Nephron (organoid): ENCODE measurements around the gene ING5.

Experiments
- H3K27ac Mint-ChIP-seq, 3 experiments: 2 replicates each; pipeline ENCODE4 v1.8.0; 2020; ENCODE audit warnings: mixed read lengths in 3 of 3, mild to moderate bottlenecking in 2 of 3, moderate library complexity in 1 of 3
- H3K27me3 Mint-ChIP-seq: 2 replicates; pipeline ENCODE4 v1.8.0; 2021; ENCODE audit warnings: low read depth, mild to moderate bottlenecking, moderate library complexity, mixed read lengths
- H3K36me3 Mint-ChIP-seq: 2 replicates; pipeline ENCODE4 v1.8.0; 2020; ENCODE audit warnings: low read depth, mixed read lengths
- H3K4me1 Mint-ChIP-seq: 2 replicates; pipeline ENCODE4 v1.8.0; 2020; ENCODE audit warnings: mixed read lengths
- H3K4me3 Mint-ChIP-seq, 3 experiments: 2 replicates each; pipeline ENCODE4 v1.8.0; 2020; ENCODE audit warnings: mild to moderate bottlenecking in 3 of 3, mixed read lengths in 3 of 3, moderate library complexity in 2 of 3
- H3K9me3 Mint-ChIP-seq: 2 replicates; pipeline ENCODE4 v1.8.0; 2020; ENCODE audit warnings: mixed read lengths
- TF ChIP-seq, protein P1 (sequence below), 3 experiments: fragments of 200-600 bp; sonication (generic); IDR thresholded peaks; one replicate each; pipeline ENCODE4 v1.5.0; 2021; ENCODE audit warnings: antibody characterized with exemption in 3 of 3; ENCODE audit not compliant: unreplicated experiment in 3 of 3

ING5 gene

DNA sequence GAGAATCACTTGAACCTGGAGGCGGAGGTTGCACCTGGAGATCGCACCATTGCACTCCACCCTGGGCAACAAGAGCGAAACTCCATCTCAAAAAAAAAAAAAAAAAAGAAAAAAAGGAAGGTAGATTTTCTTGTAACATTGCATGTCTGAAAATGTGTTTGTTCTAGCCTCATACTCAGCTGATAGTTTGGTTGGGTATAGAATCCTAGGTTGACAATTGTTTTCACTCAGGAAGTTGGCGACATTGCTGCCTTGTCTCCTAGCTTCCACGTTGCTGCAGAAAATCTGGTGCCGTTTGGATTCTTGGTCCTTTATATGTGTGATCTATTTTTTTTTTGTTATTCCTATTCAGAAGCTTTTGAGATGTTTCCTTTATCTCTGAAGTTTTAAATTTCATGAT is 4.7 kb downstream of the ING5 start:
- Mint-ChIP-seq H3K9me3 (peaks cover 11% of the 10 kb centered on the region), H3K4me1 (peaks cover 6% of the 10 kb centered on the region), H3K36me3 (peaks cover 68% of the 10 kb centered on the region), H3K4me3 (no peak overlapping the region), H3K27ac (no peak overlapping the region), H3K27me3 (no peaks in the 10 kb centered on the region)
- TF ChIP-seq, protein P1, sequence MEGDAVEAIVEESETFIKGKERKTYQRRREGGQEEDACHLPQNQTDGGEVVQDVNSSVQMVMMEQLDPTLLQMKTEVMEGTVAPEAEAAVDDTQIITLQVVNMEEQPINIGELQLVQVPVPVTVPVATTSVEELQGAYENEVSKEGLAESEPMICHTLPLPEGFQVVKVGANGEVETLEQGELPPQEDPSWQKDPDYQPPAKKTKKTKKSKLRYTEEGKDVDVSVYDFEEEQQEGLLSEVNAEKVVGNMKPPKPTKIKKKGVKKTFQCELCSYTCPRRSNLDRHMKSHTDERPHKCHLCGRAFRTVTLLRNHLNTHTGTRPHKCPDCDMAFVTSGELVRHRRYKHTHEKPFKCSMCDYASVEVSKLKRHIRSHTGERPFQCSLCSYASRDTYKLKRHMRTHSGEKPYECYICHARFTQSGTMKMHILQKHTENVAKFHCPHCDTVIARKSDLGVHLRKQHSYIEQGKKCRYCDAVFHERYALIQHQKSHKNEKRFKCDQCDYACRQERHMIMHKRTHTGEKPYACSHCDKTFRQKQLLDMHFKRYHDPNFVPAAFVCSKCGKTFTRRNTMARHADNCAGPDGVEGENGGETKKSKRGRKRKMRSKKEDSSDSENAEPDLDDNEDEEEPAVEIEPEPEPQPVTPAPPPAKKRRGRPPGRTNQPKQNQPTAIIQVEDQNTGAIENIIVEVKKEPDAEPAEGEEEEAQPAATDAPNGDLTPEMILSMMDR (IDR thresholded peaks at IDR 0.05; ENCODE audit: unreplicated experiment in 3 of 3), result no peak

DNA sequence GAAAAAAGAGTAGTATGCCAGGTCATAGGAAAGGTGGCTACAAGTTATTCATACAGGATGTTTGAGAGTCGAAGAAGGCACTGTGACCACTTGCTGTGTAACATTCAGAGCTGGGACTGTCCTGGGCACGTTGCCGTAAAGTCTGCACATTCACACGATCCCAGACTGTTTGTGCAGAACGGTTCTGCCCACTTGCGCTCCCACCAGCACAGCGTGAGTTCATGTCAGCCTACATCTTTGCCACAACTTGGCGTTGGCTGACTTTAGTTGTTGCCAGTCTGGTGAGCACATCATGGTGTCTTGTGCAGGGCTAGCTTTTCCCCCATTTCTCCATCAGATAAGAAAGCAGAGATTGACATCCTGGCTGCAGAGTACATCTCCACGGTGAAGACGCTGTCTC is 7.0 kb downstream of the ING5 start:
- H3K27me3 Mint-ChIP-seq, result no peaks in the 10 kb centered on the region
- H3K27ac Mint-ChIP-seq, result no peak overlapping the region

DNA sequence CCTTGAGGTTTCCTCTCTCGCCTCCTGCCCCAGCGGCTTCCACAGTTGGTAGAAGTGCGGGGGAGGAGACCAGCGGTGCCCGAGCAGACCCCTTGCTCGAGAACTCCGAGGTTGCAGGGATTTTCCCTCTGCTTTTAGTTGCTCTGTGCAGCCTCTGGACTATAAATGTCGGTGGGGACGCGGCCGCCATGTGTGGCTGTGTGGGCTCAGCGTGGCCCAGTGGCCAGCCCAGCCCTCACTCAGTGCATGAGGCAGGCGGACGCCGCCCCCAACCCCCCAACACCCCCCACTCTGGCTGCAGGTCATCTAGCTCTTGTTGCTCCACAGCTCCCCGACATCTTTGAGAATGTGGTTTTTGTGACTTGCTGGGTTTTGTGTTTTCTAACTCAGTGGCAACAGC is 17.3 kb downstream of the ING5 start:
- H3K27ac Mint-ChIP-seq, result no peak overlapping the region
- H3K36me3 Mint-ChIP-seq, result peaks cover 90% of the 10 kb centered on the region
- no peak overlapping the region for H3K4me3 Mint-ChIP-seq
- H3K9me3 Mint-ChIP-seq, result peaks cover 33% of the 10 kb centered on the region
- TF ChIP-seq, protein P1 (IDR thresholded peaks at IDR 0.05; ENCODE audit: unreplicated experiment in 3 of 3), result no peak
- no peaks in the 10 kb centered on the region for H3K4me1 Mint-ChIP-seq
- no peaks in the 10 kb centered on the region for H3K27me3 Mint-ChIP-seq

More for the DNA sequence above, 7.0 kb downstream of the ING5 start:
- TF ChIP-seq, protein P1 (IDR thresholded peaks at IDR 0.05; ENCODE audit: unreplicated experiment in 3 of 3), result no peak
- Mint-ChIP-seq H3K36me3 (peaks cover 80% of the 10 kb centered on the region), H3K4me3 (no peak overlapping the region), H3K4me1 (no peaks in the 10 kb centered on the region), H3K9me3 (peaks cover 12% of the 10 kb centered on the region)

DNA sequence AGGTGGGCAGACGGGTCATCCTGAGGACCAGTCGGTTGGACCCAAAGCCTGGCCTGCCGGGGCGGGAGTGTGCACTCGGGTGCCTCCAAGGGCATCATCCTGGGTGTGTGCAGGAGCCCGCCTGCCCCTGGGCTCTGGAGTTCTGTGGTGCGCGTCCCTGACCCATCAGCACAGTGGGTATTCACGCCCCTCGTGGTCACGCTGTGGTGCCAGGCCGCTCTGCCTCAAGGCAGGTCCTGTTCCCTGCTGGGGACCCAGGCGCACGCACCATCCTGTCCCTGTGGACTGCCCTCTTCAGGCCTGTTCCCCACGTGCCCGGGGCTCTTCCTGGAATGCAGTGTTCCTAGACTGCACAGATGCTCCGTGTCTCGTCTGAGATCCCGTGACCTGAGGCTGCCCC is 18.3 kb downstream of the ING5 start:
- Mint-ChIP-seq H3K36me3 (peaks cover 90% of the 10 kb centered on the region), H3K9me3 (peaks cover 28% of the 10 kb centered on the region), H3K4me3 (no peak overlapping the region), H3K4me1 (no peaks in the 10 kb centered on the region), H3K27me3 (no peaks in the 10 kb centered on the region), H3K27ac (no peak overlapping the region)
- TF ChIP-seq, protein P1 (IDR thresholded peaks at IDR 0.05; ENCODE audit: unreplicated experiment in 3 of 3), result no peak

DNA sequence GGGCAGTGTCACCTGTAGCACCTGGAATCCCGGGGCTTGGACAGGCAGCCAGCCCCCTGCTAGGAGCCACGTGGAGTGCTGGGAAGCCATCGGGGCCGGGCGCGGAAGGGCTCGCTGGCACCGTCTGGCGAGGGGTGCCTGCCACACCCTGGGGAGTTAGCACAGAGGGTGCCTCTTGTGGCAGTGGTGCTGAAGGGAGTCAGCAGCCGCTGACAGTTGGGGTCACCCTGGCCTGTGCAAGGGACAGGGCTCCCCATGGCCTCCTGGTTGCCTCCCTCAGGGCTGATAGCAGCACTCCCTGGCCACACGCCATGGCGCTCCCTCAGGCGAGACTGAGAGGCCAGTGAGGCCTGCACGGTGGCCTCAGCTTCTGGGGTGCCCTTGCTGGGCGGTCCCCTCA is 18.7 kb downstream of the ING5 start:
- TF ChIP-seq, protein P1 (IDR thresholded peaks at IDR 0.05; ENCODE audit: unreplicated experiment in 3 of 3), result no peak
- no peak overlapping the region for H3K27ac Mint-ChIP-seq
- H3K4me3 Mint-ChIP-seq, result no peak overlapping the region
- H3K27me3 Mint-ChIP-seq, result no peaks in the 10 kb centered on the region
- H3K36me3 Mint-ChIP-seq, result peaks cover 91% of the 10 kb centered on the region
- H3K4me1 Mint-ChIP-seq, result no peaks in the 10 kb centered on the region
- H3K9me3 Mint-ChIP-seq, result peaks cover 28% of the 10 kb centered on the region

DNA sequence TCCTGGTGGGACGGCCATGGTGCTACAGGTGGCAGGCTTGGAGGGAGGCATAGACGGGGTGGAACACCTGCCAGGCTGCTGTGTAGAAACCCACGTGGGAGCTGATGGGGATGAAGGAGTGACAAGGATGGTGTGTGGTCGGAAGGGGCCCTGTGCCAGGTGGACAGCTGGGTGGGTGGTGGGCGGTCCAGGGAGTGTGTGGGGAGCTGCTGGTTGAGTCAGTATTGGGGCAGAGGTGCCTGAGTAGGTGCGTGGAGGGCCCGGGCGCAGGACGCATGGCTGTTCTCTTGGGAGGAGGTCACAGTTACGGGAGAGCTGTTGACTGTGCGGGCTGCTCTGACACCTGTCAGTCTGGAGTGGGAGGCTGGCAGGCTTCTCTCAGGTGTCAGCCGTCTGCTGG is 20.0 kb downstream of the ING5 start:
- peaks cover 87% of the 10 kb centered on the region for H3K36me3 Mint-ChIP-seq
- H3K9me3 Mint-ChIP-seq, result peaks cover 31% of the 10 kb centered on the region
- H3K4me1 Mint-ChIP-seq, result no peaks in the 10 kb centered on the region
- no peaks in the 10 kb centered on the region for H3K27me3 Mint-ChIP-seq
- H3K27ac Mint-ChIP-seq, result no peak overlapping the region
- H3K4me3 Mint-ChIP-seq, result no peak overlapping the region
- TF ChIP-seq, protein P1 (IDR thresholded peaks at IDR 0.05; ENCODE audit: unreplicated experiment in 3 of 3), result no peak
